K562 (cell line): ENCODE measurements around the gene SYNGR1. TPM values are rescaled to one million over a fixed set of nuclear protein-coding genes. Genes with fewer than 3 reads are reported as not detected.

ENCODE experiments used
- ARID2 ChIP-seq: fragments of 450-650 bp; IDR thresholded peaks from 2 replicates; pipeline ENCODE4 v1.6.1; 2017; ENCODE audit warnings: antibody characterized with exemption, mild to moderate bottlenecking
- ARID3B ChIP-seq: fragments of 250-450 bp; sonication (Bioruptor Pico); IDR thresholded peaks from 2 replicates; pipeline ENCODE4 v1.4.0; 2020; ENCODE audit warnings: borderline replicate concordance
- ATF4 ChIP-seq: fragments of 450-650 bp; formaldehyde crosslinking; IDR thresholded peaks from 2 replicates; pipeline ENCODE4 v1.4.0; 2022; ENCODE audit warnings: mild to moderate bottlenecking, moderate library complexity
- BCL6 ChIP-seq: fragments of 250-450 bp; sonication (Bioruptor Pico); IDR thresholded peaks from 2 replicates; pipeline ENCODE4 v1.4.0; 2020
- CREB3L1 ChIP-seq: fragments of 450-650 bp; IDR thresholded peaks from 2 replicates; pipeline ENCODE4 v1.6.1; 2014; ENCODE audit warnings: low read depth, mild to moderate bottlenecking, moderate library complexity, borderline replicate concordance
- CXXC5 ChIP-seq: fragments of 250-450 bp; sonication (Bioruptor Pico); IDR thresholded peaks from 2 replicates; pipeline ENCODE4 v1.8.0; 2022; ENCODE audit warnings: inconsistent platforms, mild to moderate bottlenecking, moderate library complexity
- EGR1 ChIP-seq: fragments of 450-650 bp; conservative IDR thresholded peaks from 2 replicates; pipeline ENCODE4 v1.6.1; 2017; ENCODE audit warnings: mild to moderate bottlenecking
- FOXP4 ChIP-seq: sonication (generic); formaldehyde crosslinking; IDR thresholded peaks from 2 replicates; pipeline ENCODE4 v1.8.0; 2022; ENCODE audit warnings: mild to moderate bottlenecking, missing genetic modification reagents, borderline replicate concordance
- GATAD2B ChIP-seq: fragments of 450-650 bp; IDR thresholded peaks from 2 replicates; pipeline ENCODE4 v1.6.1; 2017; ENCODE audit warnings: mild to moderate bottlenecking, borderline replicate concordance
- RAD21 ChIP-seq, 2 experiments: fragments of 250-450 bp in 1 of 2; fragments of 450-650 bp in 1 of 2; sonication (Bioruptor Pico) in 1 of 2; formaldehyde crosslinking in 1 of 2; IDR thresholded peaks in 1 of 2; conservative IDR thresholded peaks in 1 of 2; 2 replicates each; pipeline versions ENCODE4 v1.4.0 to v1.8.0; 2020 to 2022; ENCODE audit warnings: mild to moderate bottlenecking in 2 of 2, moderate library complexity in 1 of 2
- RBFOX2 ChIP-seq: fragments of 200-400 bp; formaldehyde crosslinking; IDR thresholded peaks from 2 replicates; pipeline ENCODE4 v1.6.1; 2017; ENCODE audit warnings: low read depth, mild to moderate bottlenecking, low read length, moderate library complexity
- SP2 ChIP-seq: IDR thresholded peaks from 2 replicates; pipeline ENCODE4 v1.6.1; 2011; ENCODE audit warnings: mild to moderate bottlenecking, low read depth, low read length, moderate library complexity; ENCODE audit not compliant: poor library complexity, severe bottlenecking; ENCODE audit errors: extremely low read depth
- SPI1 ChIP-seq: IDR thresholded peaks from 2 replicates; pipeline ENCODE4 v1.6.1; 2011; ENCODE audit warnings: low read depth, low read length, control low read depth, borderline replicate concordance
- ZNF184 ChIP-seq: sonication (generic); formaldehyde crosslinking; IDR thresholded peaks from 2 replicates; pipeline ENCODE4 v1.5.0; 2020; ENCODE audit warnings: missing genetic modification reagents
- ZNF263 ChIP-seq: sonication (generic); formaldehyde crosslinking; IDR thresholded peaks from 2 replicates; pipeline ENCODE4 v1.8.0; 2022; ENCODE audit warnings: mild to moderate bottlenecking, missing genetic modification reagents, borderline replicate concordance
- ZNF277 ChIP-seq: fragments of 250-450 bp; sonication (Bioruptor Pico); IDR thresholded peaks from 2 replicates; pipeline ENCODE4 v1.8.0; 2022; ENCODE audit warnings: inconsistent platforms, mild to moderate bottlenecking, moderate library complexity, borderline replicate concordance
- polyA plus RNA-seq, 8 experiments: library from polyadenylated mRNA; depleted of rRNA in 4 of 8; stranded (reverse) in 5 of 8; unstranded in 3 of 8; fragments of >200 nt; fragmentation: Nextera tagmentation in 2 of 8; fragmentation: Illumina TruSeq in 1 of 8; extraction: Ambion mirVana in 2 of 8; extraction: Trizol in 1 of 8; gene quantifications; 2 replicates each; pipeline versions ENCODE4 v1.2.1 to v1.2.3, GENCODE V29; 2011 to 2014; ENCODE audit warnings: inconsistent platforms in 1 of 8, missing spikeins in 1 of 8
- total RNA-seq, 7 experiments: library from RNA; depleted of rRNA in 6 of 7; stranded (reverse); fragments of >200 nt in 6 of 7; fragmentation: Illumina TruSeq in 2 of 7; extraction: Trizol in 2 of 7; gene quantifications; 2 replicates each; pipeline versions ENCODE4 v1.2.1 to v1.2.3, GENCODE V29; 2011 to 2021; ENCODE audit warnings: low replicate concordance in 1 of 7
- TF ChIP-seq, protein P1 (sequence below): sonication (generic); formaldehyde crosslinking; IDR thresholded peaks from 2 replicates; pipeline ENCODE4 v1.8.0; 2022; ENCODE audit warnings: missing genetic modification reagents, mild to moderate bottlenecking, moderate library complexity, borderline replicate concordance

The SYNGR1 gene
- total and polyA plus RNA-seq, 9 of the 15 experiments (the other 6 are each of a cell fraction or from before 2014, with no cell fraction given) = 1.8 to 15.9 (median 5.5) TPM

DNA sequence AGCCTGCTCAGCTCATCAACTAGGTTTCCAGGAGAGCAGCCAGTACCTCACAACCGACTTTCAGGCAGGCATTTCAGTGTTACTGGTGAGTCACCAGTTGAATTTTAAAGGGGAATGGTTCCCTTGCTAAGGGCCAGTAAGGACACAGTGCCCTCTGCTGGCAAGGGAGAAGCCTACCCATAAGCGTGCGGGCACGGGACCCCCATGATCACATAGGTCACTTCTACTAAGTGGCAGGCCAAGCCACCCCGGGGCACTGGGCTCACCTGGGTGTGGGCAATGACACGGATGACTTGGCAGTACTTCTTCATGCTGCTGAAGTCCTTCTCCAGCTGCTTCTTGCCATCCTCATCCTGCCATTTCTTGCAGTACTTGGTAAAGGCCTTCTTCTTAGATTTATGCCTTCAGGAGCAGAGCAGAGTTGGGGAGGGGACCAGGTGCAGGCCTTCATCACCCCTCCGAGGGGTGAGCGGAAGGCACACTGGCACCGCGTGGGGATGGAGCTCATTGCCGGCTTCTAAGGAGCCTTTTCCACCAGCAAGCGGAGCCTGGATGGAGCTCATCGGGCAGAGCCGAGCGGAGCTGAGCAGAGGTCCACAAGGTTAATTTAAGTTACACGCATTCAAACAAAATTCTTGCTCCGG is 33.2 kb upstream of the SYNGR1 start (continued):
- peak; percentile 50 to 54 for TF ChIP-seq RAD21 (CRISPR knock-in tag; conservative IDR thresholded peaks at IDR 0.05 in 1 of 2, IDR thresholded peaks at IDR 0.05 in 1 of 2)
- TF ChIP-seq GATAD2B = no peak
- TF ChIP-seq ARID2 = no peak
- TF ChIP-seq ZNF277 (CRISPR knock-in tag) = no peak
- TF ChIP-seq ZNF263 = peak; percentile 44; the same call in 1 of the 2 replicates
- TF ChIP-seq, protein P1, sequence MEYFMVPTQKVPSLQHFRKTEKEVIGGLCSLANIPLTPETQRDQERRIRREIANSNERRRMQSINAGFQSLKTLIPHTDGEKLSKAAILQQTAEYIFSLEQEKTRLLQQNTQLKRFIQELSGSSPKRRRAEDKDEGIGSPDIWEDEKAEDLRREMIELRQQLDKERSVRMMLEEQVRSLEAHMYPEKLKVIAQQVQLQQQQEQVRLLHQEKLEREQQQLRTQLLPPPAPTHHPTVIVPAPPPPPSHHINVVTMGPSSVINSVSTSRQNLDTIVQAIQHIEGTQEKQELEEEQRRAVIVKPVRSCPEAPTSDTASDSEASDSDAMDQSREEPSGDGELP (CRISPR knock-in tag) = 0 out of 2 replicates have a peak, but pooled peaks have one; percentile 14
- no peak for TF ChIP-seq CXXC5 (CRISPR knock-in tag)
- TF ChIP-seq BCL6 (CRISPR knock-in tag) = no peak
- TF ChIP-seq SPI1 = no peak
- no peak for TF ChIP-seq ARID3B (CRISPR knock-in tag)
- peak; percentile 85 for TF ChIP-seq RBFOX2
- TF ChIP-seq ZNF184 (CRISPR knock-in tag) = no peak
- no peak for TF ChIP-seq FOXP4 (CRISPR knock-in tag)
- no peak for TF ChIP-seq EGR1
- TF ChIP-seq SP2 = no peak
- TF ChIP-seq CREB3L1 = no peak
- no peak for TF ChIP-seq ATF4
